Activated naive CD4-positive, alpha-beta T cell treated with anti-CD3 and anti-CD28 coated beads, Interleukin-2, amount 50 U/mL, for 24 hours (primary cell): Measurements from ENCODE around the gene RPS6KA1.
A peak's percentile ranks its signal among the peaks of the same experiment; 100 is the strongest.

Experiments used
- H3K27ac Mint-ChIP-seq: one replicate; pipeline ENCODE4 v1.8.0; 2021; ENCODE audit warnings: mild to moderate bottlenecking, mixed read lengths
- H3K27me3 Mint-ChIP-seq: one replicate; pipeline ENCODE4 v1.8.0; 2021; ENCODE audit warnings: mixed read lengths
- H3K36me3 Mint-ChIP-seq: one replicate; pipeline ENCODE4 v1.8.0; 2021; ENCODE audit warnings: mixed read lengths
- H3K4me1 Mint-ChIP-seq: one replicate; pipeline ENCODE4 v1.8.0; 2021; ENCODE audit warnings: mixed read lengths
- H3K4me3 Mint-ChIP-seq: one replicate; pipeline ENCODE4 v1.8.0; 2021; ENCODE audit warnings: mild to moderate bottlenecking, mixed read lengths
- H3K9me3 Mint-ChIP-seq: one replicate; pipeline ENCODE4 v1.8.0; 2021; ENCODE audit warnings: mixed read lengths

The RPS6KA1 gene

DNA sequence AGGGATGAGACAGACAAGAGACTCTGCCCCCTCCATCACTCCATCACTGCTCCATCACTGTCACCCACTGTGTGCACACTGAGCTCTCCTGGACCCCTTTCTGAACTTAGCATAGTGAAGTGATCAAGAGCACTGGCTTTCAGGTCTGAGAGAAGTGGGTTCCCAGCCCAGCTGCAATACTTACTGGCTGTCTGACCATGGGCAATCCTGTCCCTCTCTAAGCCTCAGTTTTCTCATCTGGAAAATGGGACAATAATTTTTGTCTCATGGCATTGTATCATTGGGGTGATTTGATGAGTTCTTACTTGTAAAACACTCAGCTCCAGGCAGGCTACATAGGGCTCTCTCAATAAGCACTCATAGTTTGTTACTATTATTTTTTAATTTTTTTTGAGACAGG lies 7.5 kb upstream of the RPS6KA1 start:
- Mint-ChIP-seq H3K4me1 (peaks cover 4% of the 10 kb centered on the region), H3K27me3 (no peaks in the 10 kb centered on the region), H3K9me3 (no peaks in the 10 kb centered on the region), H3K36me3 (no peaks in the 10 kb centered on the region), H3K27ac (no peak overlapping the region), H3K4me3 (no peak overlapping the region)

DNA sequence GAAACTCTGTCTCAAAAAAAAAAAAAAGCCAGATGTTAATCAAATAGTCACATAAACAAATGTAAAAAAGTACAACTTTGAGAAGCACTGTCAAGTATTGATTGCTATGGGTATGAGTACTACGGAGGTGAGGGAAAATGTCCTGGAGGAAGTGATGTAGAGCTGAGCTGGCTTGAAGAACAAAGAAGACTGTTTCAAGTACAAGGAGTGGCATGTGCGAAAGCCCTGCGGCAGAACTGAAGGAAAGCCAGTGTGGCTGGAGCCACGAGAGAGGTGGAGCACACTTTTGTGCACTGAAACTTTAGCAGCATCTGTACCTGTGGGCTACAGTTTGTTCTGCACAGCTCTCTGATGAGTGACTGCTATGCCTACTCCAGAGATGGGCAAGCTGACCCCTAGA lies 5.4 kb upstream of the RPS6KA1 start:
- H3K9me3 Mint-ChIP-seq, result no peaks in the 10 kb centered on the region
- peaks cover 7% of the 10 kb centered on the region for H3K4me1 Mint-ChIP-seq
- H3K27ac Mint-ChIP-seq, result no peak overlapping the region
- no peaks in the 10 kb centered on the region for H3K27me3 Mint-ChIP-seq
- no peaks in the 10 kb centered on the region for H3K36me3 Mint-ChIP-seq
- no peak overlapping the region for H3K4me3 Mint-ChIP-seq

DNA sequence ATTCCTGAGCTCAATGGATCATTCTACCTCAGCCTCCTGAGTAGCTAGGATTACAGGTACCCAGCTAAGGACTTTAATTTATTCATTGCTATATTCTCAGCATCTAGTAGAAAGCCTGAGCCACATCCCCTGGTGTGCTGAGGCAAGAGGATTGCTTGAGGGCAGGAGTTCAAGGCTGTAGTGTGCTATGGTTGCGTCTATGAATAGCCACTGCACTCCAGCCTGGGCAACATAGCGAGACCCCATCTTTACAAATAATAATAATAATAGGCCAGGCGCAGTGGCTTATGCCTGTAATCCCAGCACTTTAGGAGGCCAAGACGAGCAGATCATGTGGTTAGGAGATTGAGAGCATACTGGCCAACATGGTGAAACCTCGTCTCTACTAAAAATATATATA lies 3.3 kb upstream of the RPS6KA1 start:
- H3K9me3 Mint-ChIP-seq, result no peaks in the 10 kb centered on the region
- H3K36me3 Mint-ChIP-seq, result no peaks in the 10 kb centered on the region
- no peak overlapping the region for H3K27ac Mint-ChIP-seq
- H3K4me3 Mint-ChIP-seq, result no peak overlapping the region
- H3K27me3 Mint-ChIP-seq, result no peaks in the 10 kb centered on the region
- peaks cover 20% of the 10 kb centered on the region for H3K4me1 Mint-ChIP-seq

- no peaks in the 10 kb centered on the region for H3K36me3 Mint-ChIP-seq
- no peaks in the 10 kb centered on the region for H3K27me3 Mint-ChIP-seq
- H3K27ac Mint-ChIP-seq, result peak overlapping the region; percentile 30
- peak overlapping the region; percentile 80 for H3K4me3 Mint-ChIP-seq
- H3K4me1 Mint-ChIP-seq, result peaks cover 27% of the 10 kb centered on the region
- no peaks in the 10 kb centered on the region for H3K9me3 Mint-ChIP-seq
Observed at GRCh38 chr1:26529405-26529654, 231 bp upstream of the RPS6KA1 start.

DNA sequence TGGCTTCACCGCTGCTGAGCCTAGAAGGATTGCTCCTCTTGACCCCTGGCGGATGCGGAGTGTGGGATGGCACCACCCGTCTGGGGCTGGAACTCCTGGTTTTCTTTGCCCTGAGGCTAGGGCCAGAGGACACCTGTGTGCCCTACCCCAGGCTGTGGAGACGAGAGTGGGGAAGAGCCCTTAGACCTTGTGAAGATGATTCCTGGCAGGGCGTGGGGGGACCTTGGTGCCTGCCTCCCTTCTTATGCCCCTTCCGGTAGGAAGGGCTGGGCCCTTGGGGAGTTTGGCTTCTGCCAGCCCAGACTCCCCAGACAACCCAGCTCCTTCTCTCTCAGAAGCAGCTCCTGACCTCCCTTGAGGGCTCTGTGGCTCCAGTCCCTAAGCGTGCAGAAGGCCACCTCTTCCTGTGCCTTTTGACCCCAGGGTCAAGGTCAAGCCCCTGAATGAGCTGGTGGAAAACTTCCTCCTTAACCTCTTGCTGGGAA lies 891 bp downstream of the RPS6KA1 start:
- Mint-ChIP-seq H3K4me1 (peaks cover 34% of the 10 kb centered on the region), H3K27ac (peak overlapping the region; percentile 46), H3K36me3 (no peaks in the 10 kb centered on the region), H3K9me3 (no peaks in the 10 kb centered on the region), H3K27me3 (no peaks in the 10 kb centered on the region), H3K4me3 (peak overlapping the region; percentile 85)

GRCh38 chr1:26530895-26531598 lies 1.5 kb downstream of the RPS6KA1 start:
- Mint-ChIP-seq H3K4me3 (peak overlapping the region; percentile 85), H3K36me3 (no peaks in the 10 kb centered on the region), H3K27me3 (no peaks in the 10 kb centered on the region), H3K27ac (no peak overlapping the region), H3K9me3 (no peaks in the 10 kb centered on the region), H3K4me1 (peaks cover 36% of the 10 kb centered on the region)

GRCh38 chr1:26531651-26532131 lies 2.1 kb downstream of the RPS6KA1 start:
- Mint-ChIP-seq H3K9me3 (no peaks in the 10 kb centered on the region), H3K27me3 (no peaks in the 10 kb centered on the region), H3K4me3 (no peak overlapping the region), H3K27ac (no peak overlapping the region), H3K4me1 (peaks cover 41% of the 10 kb centered on the region), H3K36me3 (no peaks in the 10 kb centered on the region)

- no peak overlapping the region for H3K4me3 Mint-ChIP-seq
- peaks cover 58% of the 10 kb centered on the region for H3K4me1 Mint-ChIP-seq
- H3K9me3 Mint-ChIP-seq, result no peaks in the 10 kb centered on the region
- no peaks in the 10 kb centered on the region for H3K36me3 Mint-ChIP-seq
- no peaks in the 10 kb centered on the region for H3K27me3 Mint-ChIP-seq
- no peak overlapping the region for H3K27ac Mint-ChIP-seq
Observed at GRCh38 chr1:26533951-26534509, 4.5 kb downstream of the RPS6KA1 start.

- no peaks in the 10 kb centered on the region for H3K36me3 Mint-ChIP-seq
- no peak overlapping the region for H3K27ac Mint-ChIP-seq
- no peaks in the 10 kb centered on the region for H3K9me3 Mint-ChIP-seq
- no peak overlapping the region for H3K4me3 Mint-ChIP-seq
- H3K4me1 Mint-ChIP-seq, result peaks cover 65% of the 10 kb centered on the region
- no peaks in the 10 kb centered on the region for H3K27me3 Mint-ChIP-seq
Observed at GRCh38 chr1:26535201-26535600, 5.6 kb downstream of the RPS6KA1 start.

DNA sequence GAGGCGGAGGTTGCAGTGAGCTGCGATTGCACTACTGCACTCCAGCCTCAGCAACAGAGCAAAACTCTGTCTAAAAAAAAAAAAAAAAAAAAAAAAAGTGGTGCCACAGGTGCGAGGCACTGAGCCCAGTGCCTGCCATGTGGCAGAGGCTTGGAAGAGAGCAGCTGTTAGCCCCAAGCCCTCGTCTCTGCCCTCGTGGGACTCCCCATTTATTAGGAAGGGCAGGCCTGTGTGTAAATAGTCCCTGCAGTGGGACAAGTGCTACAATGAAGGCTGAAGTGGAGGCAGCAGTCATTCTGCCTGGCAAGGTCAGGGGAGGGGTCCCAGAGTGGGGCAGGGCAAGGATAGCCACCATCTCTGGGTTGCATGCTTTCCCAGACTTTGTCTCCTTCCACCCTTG lies 6.5 kb downstream of the RPS6KA1 start:
- H3K36me3 Mint-ChIP-seq, result no peaks in the 10 kb centered on the region
- H3K9me3 Mint-ChIP-seq, result no peaks in the 10 kb centered on the region
- H3K4me3 Mint-ChIP-seq, result no peak overlapping the region
- H3K27ac Mint-ChIP-seq, result no peak overlapping the region
- no peaks in the 10 kb centered on the region for H3K27me3 Mint-ChIP-seq
- peaks cover 61% of the 10 kb centered on the region for H3K4me1 Mint-ChIP-seq

- Mint-ChIP-seq H3K9me3 (no peaks in the 10 kb centered on the region), H3K27ac (no peak overlapping the region), H3K4me3 (no peak overlapping the region), H3K36me3 (no peaks in the 10 kb centered on the region), H3K27me3 (no peaks in the 10 kb centered on the region), H3K4me1 (peaks cover 60% of the 10 kb centered on the region)
Observed at GRCh38 chr1:26536521-26536920, 7.0 kb downstream of the RPS6KA1 start.

GRCh38 chr1:26537951-26538352 lies 8.4 kb downstream of the RPS6KA1 start:
- no peaks in the 10 kb centered on the region for H3K9me3 Mint-ChIP-seq
- peaks cover 75% of the 10 kb centered on the region for H3K4me1 Mint-ChIP-seq
- H3K4me3 Mint-ChIP-seq, result peak overlapping the region; percentile 30
- no peaks in the 10 kb centered on the region for H3K27me3 Mint-ChIP-seq
- H3K27ac Mint-ChIP-seq, result peak overlapping the region; percentile 79
- H3K36me3 Mint-ChIP-seq, result no peaks in the 10 kb centered on the region

DNA sequence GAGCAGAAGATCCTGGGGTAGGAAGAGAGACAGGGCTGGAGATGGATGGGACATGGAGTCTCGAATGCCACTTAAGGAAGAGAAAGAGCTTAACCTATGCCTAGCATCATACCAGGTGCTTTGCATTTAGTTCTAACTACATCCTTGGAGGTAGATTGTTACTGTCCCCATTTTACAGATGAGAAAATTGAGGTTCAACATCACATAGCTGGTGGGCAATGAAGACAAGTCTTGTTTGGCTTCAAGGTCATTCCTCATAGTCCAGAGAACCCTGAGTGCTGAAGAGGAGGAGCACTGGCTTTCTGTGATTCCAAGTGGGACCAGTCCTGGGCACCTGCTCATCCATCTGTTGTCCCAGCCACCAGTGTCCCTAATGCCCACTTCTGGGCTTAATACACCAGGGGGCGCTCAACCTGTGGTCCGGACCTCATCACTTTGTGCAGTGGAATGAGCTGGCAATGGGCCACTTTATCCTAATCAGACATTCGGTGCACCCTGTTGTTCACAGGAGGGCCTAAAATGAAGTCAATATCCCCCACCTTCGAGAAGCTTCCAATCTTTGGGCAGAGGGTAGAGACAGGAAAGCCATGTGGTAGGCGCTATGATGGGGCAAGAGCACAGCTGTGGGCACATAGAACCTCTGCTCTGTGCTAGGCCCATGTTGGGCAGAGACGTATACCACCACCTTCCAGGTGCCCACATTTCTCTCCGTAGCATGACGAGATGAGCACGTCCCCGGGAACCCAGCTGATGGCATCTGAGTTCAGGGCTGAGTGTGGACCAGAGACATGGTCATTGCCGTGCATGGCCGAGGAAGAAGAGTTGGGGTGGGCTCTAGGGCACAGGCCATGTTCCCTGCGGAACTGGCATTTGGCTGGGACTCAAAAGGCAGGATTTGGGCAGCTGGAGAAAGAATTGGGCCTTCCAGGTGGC lies 9.2 kb downstream of the RPS6KA1 start:
- H3K27me3 Mint-ChIP-seq, result no peaks in the 10 kb centered on the region
- peak overlapping the region; percentile 79 for H3K27ac Mint-ChIP-seq
- H3K4me3 Mint-ChIP-seq, result peak overlapping the region; percentile 58
- H3K9me3 Mint-ChIP-seq, result no peaks in the 10 kb centered on the region
- H3K4me1 Mint-ChIP-seq, result peaks cover 83% of the 10 kb centered on the region
- no peaks in the 10 kb centered on the region for H3K36me3 Mint-ChIP-seq

GRCh38 chr1:26539722-26540121 lies 10.2 kb downstream of the RPS6KA1 start:
- Mint-ChIP-seq H3K4me3 (no peak overlapping the region), H3K27ac (peak overlapping the region; percentile 72), H3K9me3 (no peaks in the 10 kb centered on the region), H3K36me3 (peaks cover under 1% of the 10 kb centered on the region), H3K27me3 (no peaks in the 10 kb centered on the region), H3K4me1 (peaks cover 83% of the 10 kb centered on the region)

DNA sequence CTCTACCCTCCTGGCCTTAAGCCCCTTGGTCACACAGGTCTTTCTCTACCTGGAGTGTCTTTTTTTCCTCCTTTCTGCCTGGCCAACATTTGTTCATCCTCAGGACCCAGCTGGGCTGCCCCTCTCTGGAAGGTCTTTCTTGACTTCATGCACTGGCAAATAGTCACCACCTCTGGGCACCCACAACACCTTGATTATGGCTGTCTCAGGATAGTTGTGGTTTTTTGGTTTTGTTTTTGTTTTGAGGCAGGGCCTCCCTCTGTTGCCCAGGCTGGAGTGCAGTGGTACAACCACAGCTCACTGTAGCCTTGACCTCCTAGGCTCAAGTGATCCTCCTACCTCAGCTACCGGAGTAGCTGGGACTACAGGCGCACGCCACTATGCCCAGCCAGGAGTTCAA lies 10.8 kb downstream of the RPS6KA1 start:
- H3K4me3 Mint-ChIP-seq, result no peak overlapping the region
- no peaks in the 10 kb centered on the region for H3K27me3 Mint-ChIP-seq
- no peaks in the 10 kb centered on the region for H3K9me3 Mint-ChIP-seq
- peaks cover 1% of the 10 kb centered on the region for H3K36me3 Mint-ChIP-seq
- H3K4me1 Mint-ChIP-seq, result peaks cover 83% of the 10 kb centered on the region
- peak overlapping the region; percentile 3 for H3K27ac Mint-ChIP-seq

DNA sequence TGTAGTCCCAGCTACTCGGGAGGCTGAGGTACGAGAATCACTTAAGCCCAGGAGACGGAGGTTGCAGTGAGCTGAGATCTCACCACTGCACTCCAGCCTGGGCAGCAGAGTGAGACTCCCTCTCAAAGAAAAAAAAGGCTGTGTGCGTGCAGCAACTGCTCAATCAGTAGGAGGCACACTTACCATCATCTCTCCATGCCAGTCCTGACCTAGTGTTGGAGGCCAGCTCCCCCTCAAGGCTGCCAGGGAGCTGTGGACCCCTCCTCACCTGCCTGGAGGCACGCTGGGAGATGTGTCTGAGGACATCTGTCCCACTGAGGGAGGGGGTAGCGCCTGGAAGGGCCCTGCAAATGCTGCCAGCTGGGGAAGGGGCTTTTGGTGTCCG lies 11.9 kb downstream of the RPS6KA1 start:
- peak overlapping the region; percentile 80 for H3K4me3 Mint-ChIP-seq
- H3K27ac Mint-ChIP-seq, result peak overlapping the region; percentile 85
- no peaks in the 10 kb centered on the region for H3K27me3 Mint-ChIP-seq
- peaks cover 84% of the 10 kb centered on the region for H3K4me1 Mint-ChIP-seq
- peaks cover 1% of the 10 kb centered on the region for H3K36me3 Mint-ChIP-seq
- no peaks in the 10 kb centered on the region for H3K9me3 Mint-ChIP-seq
